Panc1 (cell line): ENCODE measurements around the gene RNF227. TPM values are rescaled to one million over a fixed set of nuclear protein-coding genes. Genes with fewer than 3 reads are reported as not detected.
A peak's percentile ranks its signal among the peaks of the same experiment; 100 is the strongest.

Source experiments
- ATAC-seq: fragments of 200-7000 bp; cut with Tn5 transposase; 2 replicates; pipeline ENCODE4 v1.9.1; 2020; ENCODE audit warnings: mild to moderate bottlenecking, moderate library complexity
- BruUV-seq: library from RNA; stranded (reverse); fragments of 400-500 nt; replicated peaks from 2 replicates; lab custom pipeline; 2021; lab: Mats Ljungman, UMichigan
- CTCF ChIA-PET: fragments of 300-600 bp; sonication (Branson Sonifier 250); formaldehyde crosslinking; loops from one replicate; lab custom pipeline; 2022; ENCODE audit warnings: antibody characterized with exemption; lab: Charles Lee
- POLR2A ChIA-PET: fragments of 300-600 bp; sonication (Branson Sonifier 250); formaldehyde crosslinking; loops from one replicate; lab custom pipeline; 2022; ENCODE audit warnings: antibody characterized with exemption; lab: Charles Lee
- DNase-seq: peaks from one replicate; pipeline ENCODE4 v3.0.0-alpha.2; 2010; ENCODE audit warnings: low read depth, low spot score
- H3K27ac ChIP-seq: 2 replicates; pipeline ENCODE4 v1.5.1; 2011; ENCODE audit warnings: mild to moderate bottlenecking, low read length, inconsistent platforms
- H3K27me3 ChIP-seq: fragments of 200-500 bp; sonication (Bioruptor generic); 2 replicates; pipeline ENCODE4 v1.6.0; 2014; ENCODE audit warnings: low read length, inconsistent platforms; ENCODE audit not compliant: control insufficient read depth, insufficient read depth
- H3K36me3 ChIP-seq: fragments of 200-500 bp; sonication (Bioruptor generic); 2 replicates; pipeline ENCODE4 v1.5.1; 2014; ENCODE audit warnings: inconsistent platforms, mild to moderate bottlenecking, low read length, moderate library complexity; ENCODE audit not compliant: control insufficient read depth, insufficient read depth
- H3K4me1 ChIP-seq: 2 replicates; pipeline ENCODE4 v1.5.1; 2011; ENCODE audit warnings: inconsistent platforms, mild to moderate bottlenecking, low read length, moderate library complexity; ENCODE audit not compliant: control insufficient read depth, insufficient read depth
- H3K4me3 ChIP-seq, 2 experiments: 2 replicates each; pipeline ENCODE4 v1.5.1; 2011 to 2012; ENCODE audit warnings: low read depth in 2 of 2, low read length in 2 of 2, mild to moderate bottlenecking in 2 of 2, inconsistent platforms in 1 of 2, moderate library complexity in 1 of 2
- H3K9me3 ChIP-seq: fragments of 200-500 bp; sonication (Bioruptor generic); 2 replicates; pipeline ENCODE4 v1.5.1; 2014; ENCODE audit warnings: low read depth, mild to moderate bottlenecking, inconsistent platforms, low read length, moderate library complexity; ENCODE audit not compliant: control insufficient read depth, insufficient read depth
- SIN3A ChIP-seq: IDR thresholded peaks from 2 replicates; pipeline ENCODE4 v1.6.1; 2012; ENCODE audit warnings: low read depth, mild to moderate bottlenecking, low read length, moderate library complexity, borderline replicate concordance; ENCODE audit not compliant: insufficient read depth
- TCF7L2 ChIP-seq: IDR thresholded peaks from 2 replicates; pipeline ENCODE4 v1.6.1; 2011; ENCODE audit warnings: mild to moderate bottlenecking, low read depth, low read length, inconsistent platforms
- in situ Hi-C: cut with HindIII; loops from 2 replicates; pipeline ENCODE4 v1.10.0; 2016; ENCODE audit warnings: low sequenced_read_pairs, low pct_unique_long_range_greater_than_20kb
- intact Hi-C: fragments of 100-400 bp; cut with micrococcal nuclease; formaldehyde crosslinking; loops from one replicate; pipeline ENCODE4 v1.10.0; 2022; ENCODE audit not compliant: unreplicated experiment
- total RNA-seq: library from RNA; stranded (reverse); gene quantifications from one replicate; pipeline ENCODE4 v1.2.1, GENCODE V29; 2021; ENCODE audit not compliant: unreplicated experiment
- TF ChIP-seq, protein P1 (sequence below), 2 experiments: IDR thresholded peaks; 2 replicates each; pipeline ENCODE4 v1.6.1; 2011 to 2012; ENCODE audit warnings: low read depth in 2 of 2, control low read depth in 1 of 2, low read length in 1 of 2, mild to moderate bottlenecking in 1 of 2, moderate library complexity in 1 of 2; ENCODE audit not compliant: insufficient read depth in 1 of 2
- TF ChIP-seq, protein P2 (sequence below): fragments of 450-650 bp; IDR thresholded peaks from 2 replicates; pipeline ENCODE4 v1.5.1; 2017; ENCODE audit warnings: mild to moderate bottlenecking

Gene RNF227
- total RNA-seq, 1 experiment from 2014 or later, result 2.6 TPM

DNA sequence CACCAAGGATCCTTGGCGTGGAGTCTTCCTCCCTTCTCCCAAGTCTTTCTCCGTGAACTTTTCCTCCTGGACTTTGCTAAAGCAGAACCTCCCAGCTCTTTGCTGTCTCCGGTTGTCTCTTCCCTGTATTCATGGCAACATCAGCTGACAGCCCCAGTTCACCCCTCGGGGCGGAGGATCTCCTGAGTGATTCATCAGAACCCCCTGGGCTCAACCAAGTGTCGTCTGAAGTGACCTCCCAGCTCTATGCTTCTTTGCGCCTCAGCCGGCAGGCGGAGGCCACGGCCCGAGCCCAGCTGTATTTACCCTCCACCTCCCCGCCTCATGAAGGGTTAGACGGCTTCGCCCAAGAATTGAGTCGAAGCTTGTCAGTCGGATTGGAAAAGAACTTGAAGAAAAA, 16.9 kb upstream of the RNF227 start:
- Histone ChIP-seq H3K4me1 (peaks cover 6% of the 10 kb centered on the region), H3K27me3 (no peaks in the 10 kb centered on the region), H3K36me3 (peaks cover 21% of the 10 kb centered on the region), H3K4me3 (peak overlapping the region; percentile 97 to 99), H3K27ac (peak overlapping the region; percentile 98), H3K9me3 (no peaks in the 10 kb centered on the region)
- intact Hi-C loops, result loop anchor here (2.0 kb wide), 1 partner anchor 34 kb away; no protein-coding TSS in a partner anchor
- ChIA-PET CTCF (interaction anchor here (0.6 to 0.9 kb wide), 3 partner anchors 40 to 104 kb away, joined by 4 to 6 read pairs (median 4); no protein-coding TSS in a partner anchor), POLR2A (interaction anchor here (0.6 to 1.1 kb wide), 2 partner anchors 16 to 900 kb away, joined by 3 to 6 read pairs; no protein-coding TSS in a partner anchor)
- in situ Hi-C loops, result no loop called here
- TF ChIP-seq TCF7L2 (no peak), SIN3A (no peak)
- TF ChIP-seq, protein P1, sequence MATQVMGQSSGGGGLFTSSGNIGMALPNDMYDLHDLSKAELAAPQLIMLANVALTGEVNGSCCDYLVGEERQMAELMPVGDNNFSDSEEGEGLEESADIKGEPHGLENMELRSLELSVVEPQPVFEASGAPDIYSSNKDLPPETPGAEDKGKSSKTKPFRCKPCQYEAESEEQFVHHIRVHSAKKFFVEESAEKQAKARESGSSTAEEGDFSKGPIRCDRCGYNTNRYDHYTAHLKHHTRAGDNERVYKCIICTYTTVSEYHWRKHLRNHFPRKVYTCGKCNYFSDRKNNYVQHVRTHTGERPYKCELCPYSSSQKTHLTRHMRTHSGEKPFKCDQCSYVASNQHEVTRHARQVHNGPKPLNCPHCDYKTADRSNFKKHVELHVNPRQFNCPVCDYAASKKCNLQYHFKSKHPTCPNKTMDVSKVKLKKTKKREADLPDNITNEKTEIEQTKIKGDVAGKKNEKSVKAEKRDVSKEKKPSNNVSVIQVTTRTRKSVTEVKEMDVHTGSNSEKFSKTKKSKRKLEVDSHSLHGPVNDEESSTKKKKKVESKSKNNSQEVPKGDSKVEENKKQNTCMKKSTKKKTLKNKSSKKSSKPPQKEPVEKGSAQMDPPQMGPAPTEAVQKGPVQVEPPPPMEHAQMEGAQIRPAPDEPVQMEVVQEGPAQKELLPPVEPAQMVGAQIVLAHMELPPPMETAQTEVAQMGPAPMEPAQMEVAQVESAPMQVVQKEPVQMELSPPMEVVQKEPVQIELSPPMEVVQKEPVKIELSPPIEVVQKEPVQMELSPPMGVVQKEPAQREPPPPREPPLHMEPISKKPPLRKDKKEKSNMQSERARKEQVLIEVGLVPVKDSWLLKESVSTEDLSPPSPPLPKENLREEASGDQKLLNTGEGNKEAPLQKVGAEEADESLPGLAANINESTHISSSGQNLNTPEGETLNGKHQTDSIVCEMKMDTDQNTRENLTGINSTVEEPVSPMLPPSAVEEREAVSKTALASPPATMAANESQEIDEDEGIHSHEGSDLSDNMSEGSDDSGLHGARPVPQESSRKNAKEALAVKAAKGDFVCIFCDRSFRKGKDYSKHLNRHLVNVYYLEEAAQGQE (IDR thresholded peaks at IDR 0.05; ENCODE audit: insufficient read depth in 1 of 2, low read depth in 2 of 2, low read length in 1 of 2), result no peak
- TF ChIP-seq, protein P2, sequence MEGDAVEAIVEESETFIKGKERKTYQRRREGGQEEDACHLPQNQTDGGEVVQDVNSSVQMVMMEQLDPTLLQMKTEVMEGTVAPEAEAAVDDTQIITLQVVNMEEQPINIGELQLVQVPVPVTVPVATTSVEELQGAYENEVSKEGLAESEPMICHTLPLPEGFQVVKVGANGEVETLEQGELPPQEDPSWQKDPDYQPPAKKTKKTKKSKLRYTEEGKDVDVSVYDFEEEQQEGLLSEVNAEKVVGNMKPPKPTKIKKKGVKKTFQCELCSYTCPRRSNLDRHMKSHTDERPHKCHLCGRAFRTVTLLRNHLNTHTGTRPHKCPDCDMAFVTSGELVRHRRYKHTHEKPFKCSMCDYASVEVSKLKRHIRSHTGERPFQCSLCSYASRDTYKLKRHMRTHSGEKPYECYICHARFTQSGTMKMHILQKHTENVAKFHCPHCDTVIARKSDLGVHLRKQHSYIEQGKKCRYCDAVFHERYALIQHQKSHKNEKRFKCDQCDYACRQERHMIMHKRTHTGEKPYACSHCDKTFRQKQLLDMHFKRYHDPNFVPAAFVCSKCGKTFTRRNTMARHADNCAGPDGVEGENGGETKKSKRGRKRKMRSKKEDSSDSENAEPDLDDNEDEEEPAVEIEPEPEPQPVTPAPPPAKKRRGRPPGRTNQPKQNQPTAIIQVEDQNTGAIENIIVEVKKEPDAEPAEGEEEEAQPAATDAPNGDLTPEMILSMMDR, result no peak
- no peak for ATAC-seq
- BruUV-seq, result no TSS peak
- no peak for DNase-seq

DNA sequence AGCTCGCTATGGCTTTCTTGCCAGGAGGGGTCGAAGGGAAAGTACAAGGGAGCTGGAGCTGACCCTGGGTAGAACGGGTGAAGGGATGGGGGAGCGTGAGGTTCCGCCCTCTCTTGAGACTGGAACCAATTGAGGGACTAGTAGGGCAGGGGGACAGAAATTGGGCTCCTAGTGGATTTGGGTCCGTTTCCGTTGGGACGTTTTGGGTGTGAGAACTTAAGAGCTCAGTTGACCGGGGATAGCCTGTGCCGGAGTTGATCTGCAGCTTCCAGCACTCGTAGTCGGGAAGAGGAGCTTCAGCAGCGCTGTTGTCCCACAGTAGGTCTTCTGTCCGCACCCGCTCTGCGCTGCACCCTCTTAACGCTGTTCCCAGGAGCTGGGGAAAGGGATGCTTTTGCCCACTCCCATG, 16.4 kb upstream of the RNF227 start:
- intact Hi-C loops, result loop anchor here (2.0 kb wide), 1 partner anchor 34 kb away; no protein-coding TSS in a partner anchor

More for the DNA sequence above, 16.4 kb upstream of the RNF227 start:
- ChIA-PET POLR2A (interaction anchor here (0.6 to 1.1 kb wide), 3 partner anchors 16 to 900 kb away, joined by 3 to 6 read pairs (median 3); partner anchors contain the start of gene POLR2A), CTCF (interaction anchor here (0.5 to 0.9 kb wide), 4 partner anchors 40 to 92 kb away, joined by 3 to 4 read pairs (median 4); no protein-coding TSS in a partner anchor)
- H3K27ac ChIP-seq, result peak overlapping the region; percentile 98
- H3K9me3 ChIP-seq, result no peaks in the 10 kb centered on the region
- peaks cover 21% of the 10 kb centered on the region for H3K36me3 ChIP-seq
- H3K27me3 ChIP-seq, result no peaks in the 10 kb centered on the region
- ATAC-seq, result peak; percentile 70
- H3K4me1 ChIP-seq, result peaks cover 6% of the 10 kb centered on the region
- in situ Hi-C loops, result no loop called here
- DNase-seq, result no peak
- TF ChIP-seq SIN3A, result 0 out of 2 replicates have a peak, but pooled peaks have one; percentile 18
- TF ChIP-seq, protein P1 (IDR thresholded peaks at IDR 0.05; ENCODE audit: insufficient read depth in 1 of 2, low read depth in 2 of 2, low read length in 1 of 2), result no peak
- peak overlapping the region; percentile 97 to 99 for H3K4me3 ChIP-seq
- TSS peak; percentile 93 for BruUV-seq
